NCI-H226 (cell line): Measurements from ENCODE around the gene AR.

ENCODE experiments used
- DNase-seq: peaks from one replicate; pipeline ENCODE4 v3.0.0-alpha.2; 2015

The AR gene

GRCh38 chrX:67564475-67564874, 20.7 kb downstream of the AR start:
- DNase-seq, result no peak

- no peak for DNase-seq
Measured at GRCh38 chrX:67568769-67569168, 24.9 kb downstream of the AR start.

- no peak for DNase-seq
Measured at GRCh38 chrX:67570839-67571238, 27.0 kb downstream of the AR start.

- DNase-seq, result no peak
Measured at GRCh38 chrX:67574696-67575095, 30.9 kb downstream of the AR start.

- DNase-seq, result no peak
Measured at GRCh38 chrX:67582436-67582835, 38.6 kb downstream of the AR start.

- no peak for DNase-seq
Measured at GRCh38 chrX:67583171-67583570, 39.4 kb downstream of the AR start.

GRCh38 chrX:67585401-67585800, 41.6 kb downstream of the AR start:
- no peak for DNase-seq

- DNase-seq, result no peak
Measured at GRCh38 chrX:67587946-67588624, 44.3 kb downstream of the AR start.

- no peak for DNase-seq
Measured at GRCh38 chrX:67596839-67597790, 53.3 kb downstream of the AR start.

GRCh38 chrX:67599532-67599931, 55.7 kb downstream of the AR start:
- no peak for DNase-seq

GRCh38 chrX:67601771-67602170, 58.0 kb downstream of the AR start:
- DNase-seq, result no peak

GRCh38 chrX:67604979-67605703, 61.3 kb downstream of the AR start:
- DNase-seq, result no peak

GRCh38 chrX:67607466-67607865, 63.6 kb downstream of the AR start:
- no peak for DNase-seq

GRCh38 chrX:67610282-67610681, 66.5 kb downstream of the AR start:
- no peak for DNase-seq

- DNase-seq, result no peak
Measured at GRCh38 chrX:67612231-67612630, 68.4 kb downstream of the AR start.

GRCh38 chrX:67613366-67613765, 69.5 kb downstream of the AR start:
- DNase-seq, result no peak

- no peak for DNase-seq
Measured at GRCh38 chrX:67613996-67614395, 70.2 kb downstream of the AR start.

GRCh38 chrX:67614423-67614822, 70.6 kb downstream of the AR start:
- no peak for DNase-seq

GRCh38 chrX:67619253-67619652, 75.4 kb downstream of the AR start:
- DNase-seq, result no peak

- no peak for DNase-seq
Measured at GRCh38 chrX:67622053-67622585, 78.3 kb downstream of the AR start.

GRCh38 chrX:67624325-67624724, 80.5 kb downstream of the AR start:
- no peak for DNase-seq

- no peak for DNase-seq
Measured at GRCh38 chrX:67635424-67635823, 91.6 kb downstream of the AR start.

GRCh38 chrX:67636532-67636931, 92.7 kb downstream of the AR start:
- DNase-seq, result no peak
